Fibroblast of skin of left quadriceps (primary cell): Measurements from ENCODE around the gene RAET1G.
"Not testable (repeated sequence)": the region's sequence is repeated elsewhere in the genome, so short reads cannot be mapped to it uniquely, and the experiment has no call there.

Source experiments
- DNase-seq, 2 experiments: peaks; one replicate each; pipeline ENCODE4 v3.0.0-alpha.2; 2013; ENCODE audit warnings: low read depth in 2 of 2

RAET1G gene

GRCh38 chr6:149897015-149897697 is 25.8 kb downstream of the RAET1G start:
- peak; percentile 47 for DNase-seq

- DNase-seq = no peak
Measured at GRCh38 chr6:149896491-149896890, 26.4 kb downstream of the RAET1G start.

GRCh38 chr6:149895833-149896271 is 27.1 kb downstream of the RAET1G start:
- DNase-seq = peak in 1 of 2 experiments; percentile 13

GRCh38 chr6:149895048-149895590 is 27.8 kb downstream of the RAET1G start:
- no peak for DNase-seq

- DNase-seq = not testable (repeated sequence)
Measured at GRCh38 chr6:149891864-149892263, 31.1 kb downstream of the RAET1G start.

- DNase-seq = no peak
Measured at GRCh38 chr6:149891259-149891658, 31.7 kb downstream of the RAET1G start.

GRCh38 chr6:149890629-149891045 is 32.3 kb downstream of the RAET1G start:
- DNase-seq = no peak

GRCh38 chr6:149889326-149889725 is 33.6 kb downstream of the RAET1G start:
- DNase-seq = no peak

GRCh38 chr6:149888659-149889058 is 34.3 kb downstream of the RAET1G start:
- no peak for DNase-seq

GRCh38 chr6:149888093-149888492 is 34.8 kb downstream of the RAET1G start:
- no peak for DNase-seq

- DNase-seq = no peak
Measured at GRCh38 chr6:149887343-149887742, 35.6 kb downstream of the RAET1G start.

GRCh38 chr6:149885888-149886287 is 37.0 kb downstream of the RAET1G start:
- DNase-seq = no peak

GRCh38 chr6:149884617-149885016 is 38.3 kb downstream of the RAET1G start:
- DNase-seq = no peak

- DNase-seq = no peak
Measured at GRCh38 chr6:149884215-149884614, 38.7 kb downstream of the RAET1G start.

GRCh38 chr6:149881860-149882259 is 41.1 kb downstream of the RAET1G start:
- DNase-seq = no peak

- no peak for DNase-seq
Measured at GRCh38 chr6:149881066-149881766, 41.7 kb downstream of the RAET1G start.

- no peak for DNase-seq
Measured at GRCh38 chr6:149877659-149878058, 45.3 kb downstream of the RAET1G start.

GRCh38 chr6:149876241-149876933 is 46.5 kb downstream of the RAET1G start:
- DNase-seq = no peak

GRCh38 chr6:149872233-149872632 is 50.7 kb downstream of the RAET1G start:
- DNase-seq = no peak

GRCh38 chr6:149871182-149871581 is 51.7 kb downstream of the RAET1G start:
- no peak for DNase-seq

GRCh38 chr6:149869275-149869892 is 53.5 kb downstream of the RAET1G start:
- no peak for DNase-seq
